Ectodermal cell (in vitro differentiated cells): ENCODE measurements around the gene CTH.

Experiments
- H3K27ac ChIP-seq: 2 replicates; pipeline ENCODE4 v1.7.0; 2013; ENCODE audit warnings: mild to moderate bottlenecking, low read depth, low read length; ENCODE audit not compliant: insufficient read depth, poor library complexity, severe bottlenecking
- H3K27me3 ChIP-seq: 2 replicates; pipeline ENCODE4 v1.7.0; 2013; ENCODE audit warnings: mild to moderate bottlenecking, low read length; ENCODE audit not compliant: insufficient read depth, control insufficient read depth, poor library complexity, severe bottlenecking
- H3K36me3 ChIP-seq: one replicate; pipeline ENCODE4 v1.7.0; 2013; ENCODE audit warnings: low read length; ENCODE audit not compliant: control insufficient read depth, insufficient read depth
- H3K4me1 ChIP-seq: one replicate; pipeline ENCODE4 v1.7.0; 2013; ENCODE audit warnings: low read length; ENCODE audit not compliant: control insufficient read depth, insufficient read depth
- H3K4me3 ChIP-seq: 2 replicates; pipeline ENCODE4 v1.7.0; 2013; ENCODE audit warnings: low read depth, low read length, control low read depth; ENCODE audit not compliant: insufficient read depth
- H3K9me3 ChIP-seq: 2 replicates; pipeline ENCODE4 v1.7.0; 2013; ENCODE audit warnings: mild to moderate bottlenecking, low read length, moderate library complexity; ENCODE audit not compliant: control insufficient read depth
- WGBS, 2 experiments: methylation state at CpG; one replicate each; pipeline ENCODE4 v1.1.7; 2013; ENCODE audit warnings: missing lambda C conversion rate in 2 of 2; 5-methylcytosine and 5-hydroxymethylcytosine counted together

The CTH gene

DNA sequence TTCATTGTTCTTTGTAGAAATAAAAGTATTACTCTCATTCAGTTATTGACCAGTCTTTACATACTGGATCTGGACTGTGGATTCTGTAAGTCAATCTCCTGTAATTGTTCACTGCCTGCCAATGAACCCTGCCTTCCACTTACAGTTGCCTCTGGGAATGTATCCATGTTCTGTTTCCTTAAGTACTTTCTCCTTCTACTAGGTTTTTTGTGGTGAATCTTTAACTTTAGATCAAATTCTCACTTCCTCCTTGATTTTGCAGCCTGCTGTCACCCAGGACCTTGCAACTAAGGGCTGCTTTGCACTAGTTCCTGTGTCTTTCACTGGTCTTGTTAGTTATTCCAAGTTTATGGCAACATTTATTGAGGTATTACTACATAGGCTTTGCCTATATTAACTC, 28.4 kb upstream of the CTH start:
- H3K4me3 ChIP-seq: no peak overlapping the region
- no peaks in the 10 kb centered on the region for H3K27me3 ChIP-seq
- no peaks in the 10 kb centered on the region for H3K36me3 ChIP-seq
- H3K9me3 ChIP-seq: no peaks in the 10 kb centered on the region
- no peaks in the 10 kb centered on the region for H3K4me1 ChIP-seq
- no peak overlapping the region for H3K27ac ChIP-seq

DNA sequence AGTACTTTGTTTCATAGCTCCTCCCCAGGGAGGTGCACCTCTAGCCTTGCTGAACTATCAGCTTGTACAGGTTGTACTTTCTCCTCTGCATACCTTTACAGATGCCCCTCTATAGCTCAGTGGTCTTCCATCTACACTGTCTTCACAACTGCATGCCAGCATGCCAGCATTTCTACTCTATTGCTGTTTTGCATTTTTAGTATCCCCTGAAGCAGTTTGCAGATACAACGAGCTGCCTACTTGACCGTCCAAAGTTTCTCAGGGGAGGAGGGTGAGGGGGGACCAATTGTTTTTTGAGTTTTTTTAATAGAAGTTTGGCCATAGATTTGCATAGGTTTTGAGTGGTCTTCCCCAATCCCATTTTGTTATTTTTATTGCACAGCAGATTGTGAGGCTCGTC, 27.6 kb upstream of the CTH start:
- no peak overlapping the region for H3K27ac ChIP-seq
- no peaks in the 10 kb centered on the region for H3K27me3 ChIP-seq
- H3K9me3 ChIP-seq: no peaks in the 10 kb centered on the region
- no peaks in the 10 kb centered on the region for H3K36me3 ChIP-seq
- 93 to 98% methylated on average over 3 of the region's 3 CpGs for WGBS, 2 experiments
- no peaks in the 10 kb centered on the region for H3K4me1 ChIP-seq
- no peak overlapping the region for H3K4me3 ChIP-seq

- no peaks in the 10 kb centered on the region for H3K27me3 ChIP-seq
- no peaks in the 10 kb centered on the region for H3K9me3 ChIP-seq
- H3K27ac ChIP-seq: no peak overlapping the region
- no peak overlapping the region for H3K4me3 ChIP-seq
- 89 to 100% methylated on average over 1 of the region's 2 CpGs for WGBS, 2 experiments
- H3K36me3 ChIP-seq: no peaks in the 10 kb centered on the region
- H3K4me1 ChIP-seq: no peaks in the 10 kb centered on the region
These were observed 26.5 kb upstream of the CTH start for GRCh38 chr1:70384542-70384941.

GRCh38 chr1:70385477-70385876, 25.6 kb upstream of the CTH start:
- Histone ChIP-seq H3K36me3 (no peaks in the 10 kb centered on the region), H3K9me3 (no peaks in the 10 kb centered on the region), H3K4me3 (no peak overlapping the region), H3K27me3 (no peaks in the 10 kb centered on the region), H3K4me1 (no peaks in the 10 kb centered on the region), H3K27ac (no peak overlapping the region)
- WGBS, 2 experiments: 83 to 91% methylated on average over 5 to 6 of the region's 6 CpGs

DNA sequence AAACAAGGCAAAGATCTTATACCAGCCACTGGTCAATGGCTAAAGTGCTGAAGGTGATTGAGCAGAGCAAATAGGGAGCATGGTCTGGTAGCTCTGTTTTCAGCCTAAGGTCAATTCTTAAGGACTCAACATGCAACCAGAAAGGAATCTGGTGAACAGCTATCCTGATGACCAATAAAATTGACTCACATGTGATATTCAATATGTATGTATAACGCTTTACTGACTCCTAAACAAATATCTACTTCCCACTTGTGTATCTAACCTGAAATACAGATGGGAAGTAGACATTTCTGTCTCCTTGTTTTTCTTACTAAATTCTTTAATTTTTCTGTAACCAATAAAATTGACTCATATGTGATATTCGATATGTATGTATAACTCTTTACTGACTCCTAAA, 24.9 kb upstream of the CTH start:
- no peaks in the 10 kb centered on the region for H3K27me3 ChIP-seq
- WGBS, 2 experiments: no CpG with 5 or more reads among the region's 2 CpGs
- no peaks in the 10 kb centered on the region for H3K4me1 ChIP-seq
- no peaks in the 10 kb centered on the region for H3K36me3 ChIP-seq
- H3K4me3 ChIP-seq: no peak overlapping the region
- no peaks in the 10 kb centered on the region for H3K9me3 ChIP-seq
- H3K27ac ChIP-seq: no peak overlapping the region

DNA sequence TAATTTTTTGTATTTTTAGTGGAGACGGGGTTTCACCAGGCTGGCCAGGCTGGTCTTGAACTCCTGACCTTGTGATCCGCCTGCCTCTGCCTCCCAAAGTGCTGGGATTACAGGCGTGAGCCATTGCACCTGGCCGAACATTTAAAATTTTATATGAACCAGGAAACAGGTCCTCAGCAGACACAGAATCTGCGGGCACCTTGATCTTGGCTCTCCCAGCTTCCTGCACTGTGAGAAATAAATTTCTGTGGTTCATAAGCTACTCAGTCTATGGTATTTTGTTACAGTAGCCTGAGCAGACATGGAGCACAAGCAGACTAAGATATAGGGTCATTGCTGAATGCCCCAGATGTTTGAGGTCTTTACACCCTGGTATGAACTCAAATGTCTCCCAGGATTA, 23.6 kb upstream of the CTH start:
- Histone ChIP-seq H3K27ac (no peak overlapping the region), H3K27me3 (no peaks in the 10 kb centered on the region), H3K9me3 (no peaks in the 10 kb centered on the region), H3K36me3 (no peaks in the 10 kb centered on the region), H3K4me3 (no peak overlapping the region), H3K4me1 (no peaks in the 10 kb centered on the region)
- 92 to 94% methylated on average over 5 of the region's 5 CpGs for WGBS, 2 experiments

GRCh38 chr1:70392626-70393025, 18.4 kb upstream of the CTH start:
- Histone ChIP-seq H3K4me3 (no peak overlapping the region), H3K9me3 (no peaks in the 10 kb centered on the region), H3K27ac (no peak overlapping the region), H3K27me3 (no peaks in the 10 kb centered on the region), H3K4me1 (no peaks in the 10 kb centered on the region), H3K36me3 (no peaks in the 10 kb centered on the region)

- 88 to 94% methylated on average over 2 of the region's 2 CpGs for WGBS, 2 experiments
These were observed 14.5 kb upstream of the CTH start for GRCh38 chr1:70396607-70397006.

GRCh38 chr1:70397013-70397412, 14.1 kb upstream of the CTH start:
- Histone ChIP-seq H3K27ac (no peak overlapping the region), H3K4me1 (no peaks in the 10 kb centered on the region), H3K27me3 (no peaks in the 10 kb centered on the region), H3K9me3 (no peaks in the 10 kb centered on the region), H3K4me3 (no peak overlapping the region), H3K36me3 (no peaks in the 10 kb centered on the region)
- WGBS, 2 experiments: 86 to 91% methylated on average over 7 of the region's 7 CpGs

More at GRCh38 chr1:70396607-70397006, 14.5 kb upstream of the CTH start:
- H3K27me3 ChIP-seq: no peaks in the 10 kb centered on the region
- H3K4me1 ChIP-seq: no peaks in the 10 kb centered on the region
- H3K9me3 ChIP-seq: no peaks in the 10 kb centered on the region
- H3K36me3 ChIP-seq: no peaks in the 10 kb centered on the region
- no peak overlapping the region for H3K4me3 ChIP-seq
- no peak overlapping the region for H3K27ac ChIP-seq

DNA sequence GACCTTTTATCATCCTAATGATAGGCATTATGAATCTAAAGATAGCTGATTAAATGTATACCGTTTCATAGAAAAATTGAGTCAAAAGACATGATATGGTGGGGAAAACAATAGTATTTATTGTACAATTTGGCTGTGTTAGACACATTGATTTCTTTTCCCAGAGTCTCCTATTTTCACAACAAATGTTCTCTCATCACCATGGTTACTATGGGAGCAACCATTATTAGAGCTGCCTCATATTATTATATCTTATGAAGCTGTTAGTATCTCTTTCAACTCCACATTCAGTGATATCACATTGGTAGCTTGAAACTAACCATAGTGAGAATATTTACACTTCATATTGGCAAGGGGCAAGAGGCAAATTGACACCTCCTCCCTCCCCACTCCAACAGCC, 10.7 kb upstream of the CTH start:
- Histone ChIP-seq H3K27me3 (no peaks in the 10 kb centered on the region), H3K4me1 (no peaks in the 10 kb centered on the region), H3K27ac (no peak overlapping the region), H3K4me3 (no peak overlapping the region), H3K9me3 (no peaks in the 10 kb centered on the region), H3K36me3 (no peaks in the 10 kb centered on the region)
- 100% methylated on average over 1 of the region's 1 CpG for WGBS, 2 experiments

- no peaks in the 10 kb centered on the region for H3K4me1 ChIP-seq
- H3K27me3 ChIP-seq: no peaks in the 10 kb centered on the region
- H3K9me3 ChIP-seq: no peaks in the 10 kb centered on the region
- no peaks in the 10 kb centered on the region for H3K36me3 ChIP-seq
- 87 to 91% methylated on average over 1 of the region's 1 CpG for WGBS, 2 experiments
- H3K27ac ChIP-seq: no peak overlapping the region
- H3K4me3 ChIP-seq: no peak overlapping the region
These were observed 9.1 kb upstream of the CTH start for GRCh38 chr1:70401974-70402373.
